Skeletal muscle cell (primary cell): ENCODE measurements around the gene DCLK3.

Source experiments
- DNase-seq: peaks from one replicate; pipeline ENCODE4 v3.0.0-alpha.2; 2010; ENCODE audit warnings: low read depth
- H3K4me3 ChIP-seq: 2 replicates; pipeline ENCODE4 v1.5.1; 2011; ENCODE audit warnings: low read depth, mild to moderate bottlenecking, control low read depth, low read length, moderate library complexity

The DCLK3 gene

DNA sequence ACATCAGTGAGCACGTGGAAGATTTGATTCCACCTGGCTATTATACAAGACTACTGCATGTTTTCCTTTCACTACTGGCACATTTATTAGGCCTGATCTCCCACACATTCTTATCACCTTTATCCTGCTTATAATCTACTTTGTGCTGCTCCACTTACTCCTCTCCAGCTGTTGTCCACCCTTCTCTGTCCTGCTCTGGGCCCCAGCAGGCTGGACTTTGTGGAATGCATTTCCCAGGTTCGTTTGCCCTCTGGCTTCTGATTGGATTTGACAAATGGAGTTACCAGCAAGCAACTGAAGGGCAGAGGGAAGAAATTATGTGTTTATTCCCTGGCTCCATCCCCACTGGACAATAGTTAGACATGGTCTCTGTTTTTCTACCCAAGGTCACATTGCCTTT is 75.5 kb downstream of the DCLK3 start:
- DNase-seq: no peak
- H3K4me3 ChIP-seq: no peak overlapping the region

DNA sequence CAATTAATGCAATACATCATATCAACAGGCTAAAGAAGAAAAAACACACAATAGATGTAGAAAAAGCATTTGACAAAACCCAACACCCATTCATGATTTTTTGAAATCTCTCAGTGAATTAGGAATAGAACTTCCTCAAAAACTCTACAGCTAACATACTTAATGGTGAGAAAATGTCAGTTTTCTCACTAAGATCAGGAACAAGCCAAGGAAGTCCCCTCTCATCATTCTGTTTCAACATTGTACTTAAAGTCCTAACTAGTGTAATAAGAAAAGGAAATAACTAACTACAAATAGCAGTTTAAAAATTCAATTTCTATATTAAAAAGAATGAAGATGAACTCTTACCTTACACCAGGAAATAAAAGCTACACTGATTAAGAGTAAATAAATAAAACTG is 77.8 kb downstream of the DCLK3 start:
- H3K4me3 ChIP-seq: no peak overlapping the region
- DNase-seq: no peak

- H3K4me3 ChIP-seq: no peak overlapping the region
- no peak for DNase-seq
These were observed 82.5 kb downstream of the DCLK3 start for GRCh38 chr3:36681867-36682266.

DNA sequence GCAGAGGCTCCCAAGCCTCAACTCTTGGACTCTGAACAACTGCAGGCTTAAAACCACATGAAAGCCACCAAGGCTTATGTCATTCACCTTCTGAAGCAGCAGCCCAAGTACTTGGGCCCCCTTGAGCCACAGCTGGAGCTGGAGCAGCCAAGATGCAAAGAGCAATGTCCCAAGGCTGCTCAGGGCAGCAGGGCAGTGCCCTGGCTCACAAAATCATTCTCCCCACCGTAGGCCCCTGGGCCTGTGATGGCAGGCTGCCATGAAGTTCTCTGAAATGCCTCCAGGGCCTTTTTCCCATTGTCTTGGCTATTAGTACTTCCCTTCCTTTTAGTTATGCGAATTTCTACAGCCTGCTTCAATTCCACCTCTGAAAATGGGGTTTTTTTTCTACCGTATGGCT is 83.4 kb downstream of the DCLK3 start:
- DNase-seq: no peak
- no peak overlapping the region for H3K4me3 ChIP-seq

DNA sequence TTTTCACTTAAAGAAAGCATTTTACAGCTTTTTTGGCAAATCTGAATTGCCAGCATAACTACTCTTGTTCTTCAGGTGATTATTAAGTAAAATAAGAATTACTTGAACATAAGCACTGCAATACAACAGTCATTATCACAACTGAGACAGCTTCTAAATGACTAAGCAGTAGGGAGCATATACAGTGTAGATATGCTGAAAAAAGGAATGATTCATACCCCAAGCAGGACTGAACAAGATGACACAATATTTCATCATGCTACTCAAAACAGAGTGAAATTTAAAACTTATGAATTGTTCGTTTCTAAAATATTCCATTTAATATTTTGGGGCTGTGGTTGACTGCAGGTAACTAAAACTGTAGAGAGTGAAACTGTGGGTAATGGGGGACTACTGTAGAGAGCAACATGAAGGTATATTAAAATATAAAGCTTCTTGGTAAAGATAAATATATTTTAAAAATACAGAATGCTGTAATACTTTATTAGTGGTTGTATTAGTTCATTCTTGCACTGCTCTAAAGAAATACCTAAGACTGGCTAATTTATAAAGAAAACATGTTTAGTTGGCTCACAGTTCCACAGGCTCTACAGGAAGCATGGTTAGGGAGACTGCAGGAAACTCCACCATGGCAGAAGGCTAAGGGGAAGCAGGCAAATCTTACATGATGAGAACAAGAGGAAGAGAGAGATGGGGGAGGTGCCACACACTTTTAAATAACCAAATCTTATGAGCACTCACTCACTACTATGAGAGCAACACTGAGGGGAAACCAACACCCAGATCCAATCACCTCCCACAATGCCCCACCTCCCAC is 84.8 kb downstream of the DCLK3 start:
- H3K4me3 ChIP-seq: no peak overlapping the region

DNA sequence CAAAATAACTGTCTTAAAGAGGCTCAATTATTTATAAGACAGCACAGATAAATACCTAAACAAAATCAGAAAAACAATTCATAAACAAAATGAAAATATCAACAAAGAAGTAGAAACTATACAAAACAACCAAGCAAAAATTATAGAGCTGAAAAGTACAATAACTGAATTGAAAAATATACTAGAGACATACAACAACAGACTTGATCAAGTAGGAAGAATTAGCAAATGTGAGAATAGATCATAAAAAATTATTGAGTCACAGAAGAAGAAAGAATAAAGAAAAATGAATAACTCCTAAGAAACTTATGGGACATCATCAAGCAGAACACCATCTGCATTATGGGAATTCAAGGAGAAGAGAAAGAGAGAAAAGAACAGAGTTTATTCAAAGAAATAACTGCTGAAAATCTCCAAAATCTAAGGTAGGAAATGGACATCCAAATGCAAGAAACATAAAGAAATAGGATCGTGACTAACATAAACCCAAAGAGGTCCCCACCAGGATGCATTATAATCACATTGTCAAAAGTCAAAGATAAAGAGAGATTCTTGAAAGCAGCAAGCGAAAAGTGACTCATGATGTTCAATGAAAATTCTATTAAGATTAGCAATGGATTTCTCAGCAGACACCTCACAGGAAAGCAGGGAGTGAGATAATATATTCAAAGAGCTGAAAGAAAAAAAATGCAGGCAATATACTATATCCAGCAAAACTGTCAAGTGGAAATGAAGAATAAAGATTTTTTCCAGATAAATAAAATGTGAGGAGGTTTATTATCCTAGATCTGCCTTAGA is 85.9 kb downstream of the DCLK3 start:
- no peak for DNase-seq
- H3K4me3 ChIP-seq: no peak overlapping the region

More for the DNA sequence above, 84.8 kb downstream of the DCLK3 start:
- peak; percentile 73 for DNase-seq

GRCh38 chr3:36677331-36678007 is 86.9 kb downstream of the DCLK3 start:
- peak; percentile 75 for DNase-seq
- H3K4me3 ChIP-seq: no peak overlapping the region

GRCh38 chr3:36674816-36675215 is 89.5 kb downstream of the DCLK3 start:
- no peak overlapping the region for H3K4me3 ChIP-seq
- no peak for DNase-seq

GRCh38 chr3:36669764-36670163 is 94.6 kb downstream of the DCLK3 start:
- DNase-seq: no peak
- H3K4me3 ChIP-seq: no peak overlapping the region

DNA sequence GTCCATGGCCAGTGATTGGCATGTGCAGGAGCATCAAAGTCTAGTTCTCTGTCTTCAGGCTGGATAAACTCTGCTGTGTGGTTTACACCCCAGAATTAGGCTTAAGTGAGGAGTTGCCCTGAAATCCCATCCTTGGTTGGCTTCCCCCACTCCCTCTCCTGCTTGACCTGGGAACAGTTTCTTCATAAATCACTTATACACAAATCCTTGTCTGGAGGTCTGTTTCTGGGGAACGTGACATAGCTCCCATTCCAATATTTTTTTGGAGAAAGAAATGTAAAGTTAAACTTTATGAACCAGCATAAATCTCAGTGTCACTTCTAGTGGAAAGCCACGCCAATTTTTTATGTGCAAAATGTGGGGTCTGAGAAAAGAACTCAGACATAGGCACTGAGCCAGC is 98.2 kb downstream of the DCLK3 start:
- no peak for DNase-seq
- no peak overlapping the region for H3K4me3 ChIP-seq

- DNase-seq: no peak
These were observed 100.6 kb downstream of the DCLK3 start for GRCh38 chr3:36663666-36664291.

GRCh38 chr3:36662626-36663025 is 101.7 kb downstream of the DCLK3 start:
- no peak overlapping the region for H3K4me3 ChIP-seq
- no peak for DNase-seq

More at GRCh38 chr3:36663666-36664291, 100.6 kb downstream of the DCLK3 start:
- no peak overlapping the region for H3K4me3 ChIP-seq
